Limb (tissue), 2 donors: Measurements from ENCODE around the gene NGFR.
"Not testable (repeated sequence)": the region's sequence is repeated elsewhere in the genome, so short reads cannot be mapped to it uniquely, and the experiment has no call there.

ENCODE experiments used
- DNase-seq, 2 donors: peaks; one replicate each; pipeline ENCODE4 v3.0.0-alpha.2; 2016; ENCODE audit errors: extremely low spot score in 2 of 2

NGFR gene

GRCh38 chr17:49496183-49496866, 1.2 kb downstream of the NGFR start:
- peak; percentile 66 to 91 for DNase-seq

GRCh38 chr17:49496867-49497147, 1.7 kb downstream of the NGFR start:
- DNase-seq, result no peak

- DNase-seq, result peak; percentile 46 to 73
Observed at GRCh38 chr17:49497148-49498028, 2.3 kb downstream of the NGFR start.

GRCh38 chr17:49498029-49498615, 3.0 kb downstream of the NGFR start:
- no peak for DNase-seq

GRCh38 chr17:49501496-49501895, 6.4 kb downstream of the NGFR start:
- no peak for DNase-seq

GRCh38 chr17:49502254-49502653, 7.2 kb downstream of the NGFR start:
- DNase-seq, result no peak

GRCh38 chr17:49502680-49503079, 7.6 kb downstream of the NGFR start:
- not testable (repeated sequence) for DNase-seq

- DNase-seq, result no peak
Observed at GRCh38 chr17:49504369-49504768, 9.3 kb downstream of the NGFR start.

- no peak for DNase-seq
Observed at GRCh38 chr17:49505854-49506253, 10.8 kb downstream of the NGFR start.

GRCh38 chr17:49506282-49506681, 11.2 kb downstream of the NGFR start:
- DNase-seq, result no peak

- peak in 1 of 2 donors; percentile 67 for DNase-seq
Observed at GRCh38 chr17:49508061-49508865, 13.2 kb downstream of the NGFR start.

GRCh38 chr17:49508866-49509587, 13.9 kb downstream of the NGFR start:
- DNase-seq, result no peak

GRCh38 chr17:49509588-49509917, 14.5 kb downstream of the NGFR start:
- DNase-seq, result no peak

- DNase-seq, result no peak
Observed at GRCh38 chr17:49510059-49510719, 15.1 kb downstream of the NGFR start.

- no peak for DNase-seq
Observed at GRCh38 chr17:49510720-49511110, 15.6 kb downstream of the NGFR start.

GRCh38 chr17:49511810-49512209, 16.7 kb downstream of the NGFR start:
- DNase-seq, result peak in 1 of 2 donors; percentile 27

GRCh38 chr17:49512296-49513043, 17.4 kb downstream of the NGFR start:
- DNase-seq, result no peak

- peak in 1 of 2 donors; percentile 33 for DNase-seq
Observed at GRCh38 chr17:49513044-49513395, 17.9 kb downstream of the NGFR start.

GRCh38 chr17:49513641-49514040, 18.5 kb downstream of the NGFR start:
- peak in 1 of 2 donors; percentile 34 for DNase-seq
